ENCODE results near the gene PRAME. TPM values are rescaled to one million over a fixed set of nuclear protein-coding genes. Genes with fewer than 3 reads are reported as not detected.

Gene PRAME
- total RNA-seq, 1 donor from 2014 or later = not detected

GRCh38 chr22:22523494-22523893 is 35.6 kb downstream of the PRAME start:
- H3K27ac ChIP-seq = no peak overlapping the region
- H3K4me3 ChIP-seq = no peak overlapping the region
- H3K36me3 ChIP-seq = no peaks in the 10 kb centered on the region
- DNase-seq (ENCODE audit: extremely low spot score in 2 of 2) = no peak
- H3K27me3 ChIP-seq = no peaks in the 10 kb centered on the region
- TF ChIP-seq POLR2A (IDR thresholded peaks at IDR 0.05) = no peak
- TF ChIP-seq, protein P1, sequence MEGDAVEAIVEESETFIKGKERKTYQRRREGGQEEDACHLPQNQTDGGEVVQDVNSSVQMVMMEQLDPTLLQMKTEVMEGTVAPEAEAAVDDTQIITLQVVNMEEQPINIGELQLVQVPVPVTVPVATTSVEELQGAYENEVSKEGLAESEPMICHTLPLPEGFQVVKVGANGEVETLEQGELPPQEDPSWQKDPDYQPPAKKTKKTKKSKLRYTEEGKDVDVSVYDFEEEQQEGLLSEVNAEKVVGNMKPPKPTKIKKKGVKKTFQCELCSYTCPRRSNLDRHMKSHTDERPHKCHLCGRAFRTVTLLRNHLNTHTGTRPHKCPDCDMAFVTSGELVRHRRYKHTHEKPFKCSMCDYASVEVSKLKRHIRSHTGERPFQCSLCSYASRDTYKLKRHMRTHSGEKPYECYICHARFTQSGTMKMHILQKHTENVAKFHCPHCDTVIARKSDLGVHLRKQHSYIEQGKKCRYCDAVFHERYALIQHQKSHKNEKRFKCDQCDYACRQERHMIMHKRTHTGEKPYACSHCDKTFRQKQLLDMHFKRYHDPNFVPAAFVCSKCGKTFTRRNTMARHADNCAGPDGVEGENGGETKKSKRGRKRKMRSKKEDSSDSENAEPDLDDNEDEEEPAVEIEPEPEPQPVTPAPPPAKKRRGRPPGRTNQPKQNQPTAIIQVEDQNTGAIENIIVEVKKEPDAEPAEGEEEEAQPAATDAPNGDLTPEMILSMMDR (IDR thresholded peaks at IDR 0.05) = no peak
- TF ChIP-seq POLR2AphosphoS5 (IDR thresholded peaks at IDR 0.05; ENCODE audit: insufficient read depth in 1 of 2, low read depth in 1 of 2) = no peak
- no peaks in the 10 kb centered on the region for H3K4me1 ChIP-seq
- intact Hi-C loops (cut with DNase I) = no loop called here
- no peaks in the 10 kb centered on the region for H3K9me3 ChIP-seq

DNA sequence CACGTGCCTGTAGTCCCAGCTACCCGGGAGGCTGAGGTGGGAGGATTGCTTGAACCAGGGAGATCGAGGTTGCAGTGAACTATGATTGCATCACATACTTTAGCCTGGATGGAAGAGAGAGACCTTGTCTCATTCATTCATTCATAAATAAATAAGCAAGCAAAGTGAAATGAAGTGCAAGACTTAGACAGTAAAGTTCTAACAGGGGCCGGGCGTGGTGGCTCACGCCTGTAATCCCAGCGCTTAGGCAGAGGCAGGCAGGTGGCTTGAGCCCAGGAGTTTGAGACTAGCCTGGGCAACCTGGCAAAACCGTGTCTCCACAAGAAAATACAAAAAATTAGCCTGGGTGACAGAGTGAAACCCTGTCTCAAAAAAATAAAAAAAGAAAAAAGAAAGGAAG is 37.4 kb downstream of the PRAME start:
- Histone ChIP-seq H3K27ac (no peak overlapping the region), H3K36me3 (no peaks in the 10 kb centered on the region), H3K4me3 (no peak overlapping the region), H3K4me1 (no peaks in the 10 kb centered on the region), H3K9me3 (no peaks in the 10 kb centered on the region), H3K27me3 (no peaks in the 10 kb centered on the region)
- DNase-seq (ENCODE audit: extremely low spot score in 2 of 2) = no peak
- intact Hi-C loops (cut with DNase I) = no loop called here
- TF ChIP-seq POLR2AphosphoS5 (IDR thresholded peaks at IDR 0.05; ENCODE audit: insufficient read depth in 1 of 2, low read depth in 1 of 2) (no peak), POLR2A (IDR thresholded peaks at IDR 0.05) (no peak)
- TF ChIP-seq, protein P1 (IDR thresholded peaks at IDR 0.05) = no peak

- no peaks in the 10 kb centered on the region for H3K9me3 ChIP-seq
- H3K4me3 ChIP-seq = no peak overlapping the region
- no peaks in the 10 kb centered on the region for H3K27me3 ChIP-seq
- no peak overlapping the region for H3K27ac ChIP-seq
- intact Hi-C loops (cut with DNase I) = no loop called here
- DNase-seq (ENCODE audit: extremely low spot score in 2 of 2) = no peak
- TF ChIP-seq POLR2A (IDR thresholded peaks at IDR 0.05) = no peak
- TF ChIP-seq, protein P1 (IDR thresholded peaks at IDR 0.05) = no peak
- TF ChIP-seq POLR2AphosphoS5 (IDR thresholded peaks at IDR 0.05; ENCODE audit: insufficient read depth in 1 of 2, low read depth in 1 of 2) = no peak
- H3K4me1 ChIP-seq = no peaks in the 10 kb centered on the region
- no peaks in the 10 kb centered on the region for H3K36me3 ChIP-seq
These were observed 38.1 kb downstream of the PRAME start for GRCh38 chr22:22520667-22521602.

DNA sequence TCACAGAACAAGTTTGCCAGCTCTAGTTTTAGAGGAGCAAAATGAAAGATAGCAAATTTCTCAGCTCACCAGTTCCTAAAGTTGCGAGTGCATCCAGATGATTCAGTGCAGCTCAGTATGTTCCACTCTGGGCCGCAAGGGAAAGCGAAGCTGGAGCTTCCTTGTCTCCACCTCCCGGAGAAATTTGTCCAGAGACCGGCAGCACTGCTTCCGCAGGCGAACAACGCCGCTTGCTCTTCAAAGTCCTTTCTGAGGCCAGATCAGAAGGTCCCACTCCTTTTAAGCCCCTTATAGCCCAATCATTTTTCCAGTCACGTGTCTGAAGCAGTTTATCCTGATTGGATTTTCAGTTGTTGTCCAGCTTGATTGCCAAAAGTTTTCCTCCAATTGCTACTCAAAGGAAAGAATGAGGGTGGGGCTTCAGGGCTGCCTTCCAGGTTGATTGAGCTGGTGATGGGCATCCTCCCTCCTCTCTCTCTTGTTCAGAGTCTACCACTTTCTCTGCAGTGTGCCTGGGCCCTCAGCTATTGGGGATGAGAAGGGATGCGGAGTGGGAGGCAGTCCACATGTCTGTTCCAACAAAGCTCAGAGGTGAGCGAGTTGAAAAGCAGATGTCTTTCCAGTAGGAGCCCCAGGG is 38.9 kb downstream of the PRAME start, which contains the start of gene ZNF280A:
TSS of gene ZNF280A (minus strand) at position 251 of the 637 bp plus-strand sequence. CDS start 4,640 bp downstream, outside the sequence.
- DNase-seq (ENCODE audit: extremely low spot score in 2 of 2) = no peak
- Histone ChIP-seq H3K27me3 (no peaks in the 10 kb centered on the region), H3K27ac (no peak within 1 kb of the TSS), H3K4me1 (no peaks in the 10 kb centered on the region), H3K4me3 (no peak within 1 kb of the TSS), H3K36me3 (no peaks in the 10 kb centered on the region), H3K9me3 (no peaks in the 10 kb centered on the region)
- intact Hi-C loops (cut with DNase I) = no loop called here
- TF ChIP-seq POLR2AphosphoS5 (IDR thresholded peaks at IDR 0.05; ENCODE audit: insufficient read depth in 1 of 2, low read depth in 1 of 2) = no peak
- TF ChIP-seq, protein P1 (IDR thresholded peaks at IDR 0.05) = no peak
- TF ChIP-seq POLR2A (IDR thresholded peaks at IDR 0.05) = no peak
